A549 (cell line): ENCODE results near the gene SUGP2.

ENCODE experiments used
- CHD2 ChIP-seq: fragments of 150-350 bp; IDR thresholded peaks from 2 replicates; pipeline ENCODE4 v1.6.1; 2014; ENCODE audit warnings: low read length; ENCODE audit not compliant: partially characterized antibody
- EP300 ChIP-seq, 2 experiments: fragments of >200 bp; sonication (Bioruptor Twin); formaldehyde crosslinking; IDR thresholded peaks; 2 replicates in 1 of 2; 3 replicates in 1 of 2; pipeline ENCODE4 v1.6.1; 2016 to 2017
- TF ChIP-seq, protein P1 (sequence below): fragments of >200 bp; sonication (Bioruptor Twin); formaldehyde crosslinking; IDR thresholded peaks from 3 replicates; pipeline ENCODE4 v1.5.1; 2016
- TF ChIP-seq, protein P2 (sequence below): fragments of 250-450 bp; sonication (Bioruptor Pico); IDR thresholded peaks from 2 replicates; pipeline ENCODE4 v1.5.0; 2021; ENCODE audit warnings: mild to moderate bottlenecking, moderate library complexity, borderline replicate concordance
- TF ChIP-seq, protein P3 (sequence below): fragments of >200 bp; sonication (Bioruptor Twin); formaldehyde crosslinking; IDR thresholded peaks from 2 replicates; pipeline ENCODE4 v1.6.1; 2016

DNA sequence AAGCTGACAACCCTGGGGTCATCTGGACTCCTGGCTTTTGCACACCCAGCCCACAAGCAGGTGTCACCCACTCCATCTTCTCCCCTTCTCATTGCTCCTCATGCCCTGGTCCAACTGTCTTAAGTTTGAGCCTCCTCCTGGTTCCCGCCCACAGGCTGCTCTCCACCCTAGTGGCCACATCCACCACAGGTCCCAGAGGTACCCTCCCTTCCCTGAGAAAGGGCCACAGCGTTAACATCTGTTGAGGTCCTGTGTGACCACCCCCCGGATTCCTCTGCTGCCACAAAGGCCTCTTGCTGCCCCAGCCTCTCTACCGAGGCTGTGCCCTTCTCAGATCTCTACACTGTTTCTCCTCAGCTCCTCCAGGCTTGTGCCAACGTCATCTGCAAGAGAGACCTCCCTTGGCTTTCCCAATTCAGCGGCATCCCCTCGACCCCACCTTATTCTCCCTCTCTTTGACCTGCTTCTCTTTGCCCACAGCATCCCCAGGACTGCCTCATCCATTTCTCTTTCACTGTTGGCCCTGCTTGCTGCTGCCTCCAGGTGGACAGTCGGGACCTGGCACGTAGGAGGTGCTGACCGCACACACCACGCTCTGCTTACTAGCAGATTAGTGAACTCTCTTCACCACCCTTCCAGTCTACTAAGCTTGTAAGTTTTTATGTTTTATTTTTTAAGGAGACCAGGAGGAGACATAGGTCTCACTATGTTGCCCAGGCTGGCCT, 33.3 kb downstream of the SUGP2 start:
- TF ChIP-seq, protein P1, sequence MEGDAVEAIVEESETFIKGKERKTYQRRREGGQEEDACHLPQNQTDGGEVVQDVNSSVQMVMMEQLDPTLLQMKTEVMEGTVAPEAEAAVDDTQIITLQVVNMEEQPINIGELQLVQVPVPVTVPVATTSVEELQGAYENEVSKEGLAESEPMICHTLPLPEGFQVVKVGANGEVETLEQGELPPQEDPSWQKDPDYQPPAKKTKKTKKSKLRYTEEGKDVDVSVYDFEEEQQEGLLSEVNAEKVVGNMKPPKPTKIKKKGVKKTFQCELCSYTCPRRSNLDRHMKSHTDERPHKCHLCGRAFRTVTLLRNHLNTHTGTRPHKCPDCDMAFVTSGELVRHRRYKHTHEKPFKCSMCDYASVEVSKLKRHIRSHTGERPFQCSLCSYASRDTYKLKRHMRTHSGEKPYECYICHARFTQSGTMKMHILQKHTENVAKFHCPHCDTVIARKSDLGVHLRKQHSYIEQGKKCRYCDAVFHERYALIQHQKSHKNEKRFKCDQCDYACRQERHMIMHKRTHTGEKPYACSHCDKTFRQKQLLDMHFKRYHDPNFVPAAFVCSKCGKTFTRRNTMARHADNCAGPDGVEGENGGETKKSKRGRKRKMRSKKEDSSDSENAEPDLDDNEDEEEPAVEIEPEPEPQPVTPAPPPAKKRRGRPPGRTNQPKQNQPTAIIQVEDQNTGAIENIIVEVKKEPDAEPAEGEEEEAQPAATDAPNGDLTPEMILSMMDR = no peak
- TF ChIP-seq, protein P2, sequence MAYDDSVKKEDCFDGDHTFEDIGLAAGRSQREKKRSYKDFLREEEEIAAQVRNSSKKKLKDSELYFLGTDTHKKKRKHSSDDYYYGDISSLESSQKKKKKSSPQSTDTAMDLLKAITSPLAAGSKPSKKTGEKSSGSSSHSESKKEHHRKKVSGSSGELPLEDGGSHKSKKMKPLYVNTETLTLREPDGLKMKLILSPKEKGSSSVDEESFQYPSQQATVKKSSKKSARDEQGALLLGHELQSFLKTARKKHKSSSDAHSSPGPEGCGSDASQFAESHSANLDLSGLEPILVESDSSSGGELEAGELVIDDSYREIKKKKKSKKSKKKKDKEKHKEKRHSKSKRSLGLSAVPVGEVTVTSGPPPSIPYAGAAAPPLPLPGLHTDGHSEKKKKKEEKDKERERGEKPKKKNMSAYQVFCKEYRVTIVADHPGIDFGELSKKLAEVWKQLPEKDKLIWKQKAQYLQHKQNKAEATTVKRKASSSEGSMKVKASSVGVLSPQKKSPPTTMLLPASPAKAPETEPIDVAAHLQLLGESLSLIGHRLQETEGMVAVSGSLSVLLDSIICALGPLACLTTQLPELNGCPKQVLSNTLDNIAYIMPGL = no peak
- TF ChIP-seq EP300 (IDR thresholded peaks at IDR 0.05) (no peak), CHD2 (no peak)
- TF ChIP-seq, protein P3, sequence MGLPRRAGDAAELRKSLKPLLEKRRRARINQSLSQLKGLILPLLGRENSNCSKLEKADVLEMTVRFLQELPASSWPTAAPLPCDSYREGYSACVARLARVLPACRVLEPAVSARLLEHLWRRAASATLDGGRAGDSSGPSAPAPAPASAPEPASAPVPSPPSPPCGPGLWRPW = no peak
